ENCODE measurements around the gene ERG28. TPM values are rescaled to one million over a fixed set of nuclear protein-coding genes. Genes with fewer than 3 reads are reported as not detected.

The ERG28 gene
- total RNA-seq (2022; extraction: Qiagen RNA extraction; ENCODE audit: low read depth) = 13.6 to 16.7 TPM (median 15.5 TPM) in 5 replicates

GRCh38 chr14:75660630-75661498 is at the start of gene ERG28, which contains the start of gene TTLL5:
ERG28 (minus strand) TSS chr14:75660876; CDS start chr14:75657502, 3,374 bp downstream.
TTLL5 (plus strand) TSS chr14:75661246; CDS start chr14:75663150, 1,904 bp downstream.

Other genes with a start within 250 kb of the ERG28 start
- 15.0 to 24.2 TPM (median 21.6 TPM) in 5 replicates for gene JDP2, start 232.9 kb downstream of the ERG28 start, total RNA-seq (2022; extraction: Qiagen RNA extraction; ENCODE audit: low read depth)
- gene BATF, start 138.4 kb downstream of the ERG28 start, total RNA-seq (2022; extraction: Qiagen RNA extraction; ENCODE audit: low read depth) = not detected in 5 replicates
- gene FLVCR2, start 82.3 kb downstream of the ERG28 start, total RNA-seq (2022; extraction: Qiagen RNA extraction; ENCODE audit: low read depth) = 2.0 to 3.1 TPM (median 2.8 TPM) in 5 replicates
- 13.3 to 14.5 TPM (median 13.6 TPM) in 5 replicates for gene TTLL5, start 370 bp upstream of the ERG28 start, total RNA-seq (2022; extraction: Qiagen RNA extraction; ENCODE audit: low read depth)

Measured in A549 treated with DMSO at 1 μM for 4 hours (cell line).